SJCRH30 (cell line): ENCODE measurements around the gene RASSF4. TPM values are rescaled to one million over a fixed set of nuclear protein-coding genes. Genes with fewer than 3 reads are reported as not detected.

Experiments
- DNase-seq, 2 experiments: peaks; one replicate each; pipeline ENCODE4 v3.0.0-alpha.2; 2015 to 2020
- H3K27ac ChIP-seq: fragments of 250-450 bp; sonication (Bioruptor Pico); 2 replicates; pipeline ENCODE4 v1.5.1; 2020; ENCODE audit warnings: mild to moderate bottlenecking, moderate library complexity
- H3K27me3 ChIP-seq: fragments of 250-450 bp; sonication (Bioruptor Pico); 2 replicates; pipeline ENCODE4 v1.5.1; 2020; ENCODE audit warnings: mild to moderate bottlenecking, moderate library complexity
- H3K36me3 ChIP-seq: fragments of 250-450 bp; sonication (Bioruptor Pico); 2 replicates; pipeline ENCODE4 v1.5.1; 2020; ENCODE audit warnings: mild to moderate bottlenecking, moderate library complexity
- H3K4me1 ChIP-seq: fragments of 250-450 bp; sonication (Bioruptor Pico); 2 replicates; pipeline ENCODE4 v1.5.1; 2020; ENCODE audit warnings: mild to moderate bottlenecking, moderate library complexity
- H3K4me3 ChIP-seq: fragments of 250-450 bp; sonication (Bioruptor Pico); 2 replicates; pipeline ENCODE4 v1.5.1; 2020; ENCODE audit warnings: mild to moderate bottlenecking, moderate library complexity
- H3K9me3 ChIP-seq: fragments of 250-450 bp; sonication (Bioruptor Pico); replicated peaks from 2 replicates; pipeline ENCODE4 v1.5.1; 2020; ENCODE audit warnings: mild to moderate bottlenecking, moderate library complexity
- total RNA-seq: library from RNA; depleted of rRNA; stranded (reverse); fragments of >200 nt; shearing (Covaris generic); gene quantifications from 2 replicates; pipeline ENCODE4 v1.2.3, GENCODE V29; 2014

RASSF4 gene
- total RNA-seq, 1 experiment from 2014 or later = 22.0 TPM

- Histone ChIP-seq H3K9me3 (no peaks in the 10 kb centered on the region), H3K27me3 (no peaks in the 10 kb centered on the region), H3K4me3 (no peak overlapping the region), H3K27ac (no peak overlapping the region), H3K36me3 (no peaks in the 10 kb centered on the region), H3K4me1 (no peaks in the 10 kb centered on the region)
- DNase-seq = no peak
These were observed 36.0 kb upstream of the RASSF4 start for GRCh38 chr10:44923611-44924010.

DNA sequence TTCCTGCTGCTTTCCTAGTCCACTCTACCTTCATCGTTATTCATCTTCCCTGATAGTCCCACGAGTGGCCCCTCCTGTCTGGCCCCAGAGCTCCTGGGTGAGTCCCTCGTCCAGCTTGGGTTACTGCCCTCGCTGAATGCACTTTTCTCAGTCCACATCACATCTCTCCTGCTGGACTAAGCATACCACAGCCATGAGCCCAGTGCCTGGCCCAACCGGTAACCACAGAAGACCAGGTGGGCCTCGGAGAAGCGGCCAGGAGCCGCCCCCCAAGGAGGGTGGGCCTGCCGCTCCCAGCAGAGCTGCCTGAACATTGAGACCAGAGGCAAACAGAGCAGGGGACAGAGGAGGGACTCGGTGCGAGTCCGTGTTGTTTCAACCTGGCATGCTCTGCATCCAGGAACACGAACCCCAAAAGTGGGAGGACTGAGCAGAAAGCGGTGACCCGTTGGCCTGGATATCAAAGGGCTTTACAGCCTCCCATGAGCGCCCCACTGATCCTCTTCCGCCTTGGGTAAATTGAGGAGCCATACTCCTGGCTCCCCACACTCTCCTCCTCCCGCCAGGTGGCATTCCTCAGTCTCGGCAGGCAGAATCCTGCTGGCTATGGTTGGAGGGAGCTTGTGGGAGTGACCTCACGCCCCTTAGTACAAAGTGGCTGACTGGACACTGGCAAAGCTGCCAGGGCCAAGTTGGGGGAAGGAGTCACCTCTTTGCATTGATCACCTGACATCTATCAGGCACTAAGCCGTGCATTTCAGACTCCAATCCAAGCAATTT lies 35.2 kb upstream of the RASSF4 start:
- Histone ChIP-seq H3K9me3 (no peaks in the 10 kb centered on the region), H3K27me3 (no peaks in the 10 kb centered on the region), H3K27ac (no peak overlapping the region), H3K36me3 (no peaks in the 10 kb centered on the region), H3K4me3 (no peak overlapping the region), H3K4me1 (no peaks in the 10 kb centered on the region)
- DNase-seq = no peak

DNA sequence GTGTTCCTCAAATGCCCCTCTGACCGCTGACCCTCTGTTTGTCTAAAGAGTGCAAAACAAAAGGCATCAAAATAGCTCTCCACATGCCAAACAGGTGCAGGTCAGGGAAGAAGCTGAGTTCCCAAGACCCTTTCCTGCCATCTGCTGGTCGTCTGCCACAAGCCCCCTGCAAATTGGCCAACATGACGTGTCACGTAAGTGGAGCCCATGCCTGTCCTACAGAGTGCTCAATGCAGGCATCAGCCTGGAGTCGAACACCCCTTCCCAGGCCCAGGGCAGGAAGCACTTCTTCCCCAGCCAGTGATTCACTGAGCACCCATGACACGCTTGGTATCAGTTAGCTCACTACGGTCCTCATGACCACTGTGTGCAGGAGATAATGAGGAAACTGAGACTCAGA lies 34.4 kb upstream of the RASSF4 start:
- Histone ChIP-seq H3K27me3 (no peaks in the 10 kb centered on the region), H3K4me1 (no peaks in the 10 kb centered on the region), H3K36me3 (no peaks in the 10 kb centered on the region), H3K4me3 (no peak overlapping the region), H3K9me3 (no peaks in the 10 kb centered on the region), H3K27ac (no peak overlapping the region)
- DNase-seq = peak; percentile 51 to 73

DNA sequence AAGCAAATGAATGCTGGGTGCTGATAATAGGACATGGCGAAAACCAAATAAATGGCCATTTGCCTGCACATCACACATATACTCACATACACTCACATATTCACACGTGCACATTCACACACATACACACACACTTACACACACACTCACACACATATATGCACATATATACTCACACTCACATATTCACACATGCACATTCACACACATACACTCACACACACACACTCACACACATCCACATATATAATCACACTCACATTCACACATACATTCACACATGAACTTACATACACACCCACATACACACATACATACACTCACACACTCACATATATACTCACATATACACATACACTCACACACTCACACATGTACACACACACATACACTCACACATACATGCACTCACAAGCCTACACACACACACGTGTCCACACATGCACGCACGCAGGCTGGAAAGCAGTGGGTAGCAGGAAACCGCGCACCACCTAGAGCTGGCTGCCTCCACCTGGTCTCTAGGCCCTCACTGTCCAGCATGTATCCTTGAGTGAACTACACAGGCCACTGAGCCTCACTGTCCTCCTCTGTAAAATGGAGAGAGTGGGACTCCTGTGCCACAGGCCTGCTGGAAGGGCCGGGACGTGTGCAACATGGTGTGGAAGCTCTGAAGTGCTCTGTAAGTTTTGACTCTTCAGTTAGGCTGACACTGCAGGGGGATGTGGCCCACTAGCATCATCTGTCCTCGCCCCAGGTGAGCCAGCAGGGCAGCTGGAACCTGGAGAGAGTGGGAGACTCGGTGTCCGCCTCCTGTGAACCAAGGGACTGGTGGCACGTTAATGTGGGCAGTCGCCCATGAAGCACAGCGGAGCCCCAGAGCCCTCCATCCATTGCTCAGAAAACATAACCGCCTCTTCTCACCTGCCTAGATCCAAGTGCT lies 33.5 kb upstream of the RASSF4 start:
- no peaks in the 10 kb centered on the region for H3K27me3 ChIP-seq
- no peaks in the 10 kb centered on the region for H3K36me3 ChIP-seq
- no peak for DNase-seq
- H3K4me3 ChIP-seq = no peak overlapping the region
- no peaks in the 10 kb centered on the region for H3K4me1 ChIP-seq
- H3K27ac ChIP-seq = no peak overlapping the region
- H3K9me3 ChIP-seq = no peaks in the 10 kb centered on the region

DNA sequence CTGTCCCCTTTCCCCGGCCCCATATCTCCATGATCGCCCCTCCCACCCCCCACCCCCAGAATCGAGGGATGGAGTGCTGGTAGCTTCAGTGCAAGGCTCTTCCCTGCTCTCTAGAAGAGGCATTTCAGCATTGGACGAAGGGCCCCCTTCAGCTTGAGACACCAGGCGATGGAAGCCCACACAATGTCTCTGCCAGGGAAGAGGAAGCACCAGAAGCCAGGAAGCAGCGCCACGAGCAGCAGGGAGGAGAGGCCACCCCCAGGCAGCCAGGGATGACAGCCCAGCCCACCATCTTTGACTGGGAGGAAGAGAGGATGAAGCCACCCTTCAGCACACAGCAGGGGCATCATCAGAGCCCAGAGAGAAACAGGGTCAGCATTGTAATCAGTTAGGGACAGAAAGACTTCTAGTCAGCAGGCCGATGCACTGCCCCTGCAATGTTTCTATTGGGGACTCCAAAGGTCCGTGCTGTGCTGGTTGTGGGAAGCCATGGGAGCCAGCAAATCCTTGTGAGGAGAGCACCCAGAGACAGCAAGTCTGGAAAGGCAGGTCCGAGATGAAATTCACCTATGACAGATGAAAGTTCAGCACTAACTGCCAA lies 32.8 kb upstream of the RASSF4 start:
- no peak overlapping the region for H3K27ac ChIP-seq
- H3K4me3 ChIP-seq = no peak overlapping the region
- H3K4me1 ChIP-seq = no peaks in the 10 kb centered on the region
- H3K27me3 ChIP-seq = no peaks in the 10 kb centered on the region
- H3K9me3 ChIP-seq = no peaks in the 10 kb centered on the region
- no peak for DNase-seq
- no peaks in the 10 kb centered on the region for H3K36me3 ChIP-seq

GRCh38 chr10:44927352-44927751 lies 32.2 kb upstream of the RASSF4 start:
- DNase-seq = no peak
- Histone ChIP-seq H3K27ac (no peak overlapping the region), H3K27me3 (no peaks in the 10 kb centered on the region), H3K36me3 (no peaks in the 10 kb centered on the region), H3K4me1 (no peaks in the 10 kb centered on the region), H3K9me3 (no peaks in the 10 kb centered on the region), H3K4me3 (no peak overlapping the region)

DNA sequence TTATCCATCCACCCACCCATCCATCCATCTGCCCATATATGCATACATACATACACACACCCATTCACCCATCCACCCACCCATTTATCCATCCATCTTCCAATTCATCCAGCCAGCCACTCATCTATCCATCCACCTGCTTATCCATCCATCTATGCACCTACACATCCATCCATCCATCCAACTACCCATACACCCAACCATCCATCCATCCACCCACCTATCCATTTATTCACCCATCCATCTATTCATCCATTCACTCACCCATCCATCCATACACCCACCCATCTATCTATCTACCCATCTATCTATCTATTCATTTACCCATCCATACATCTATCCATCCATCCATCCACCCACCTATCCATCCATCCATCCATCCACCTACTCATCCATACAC lies 31.1 kb upstream of the RASSF4 start:
- Histone ChIP-seq H3K27me3 (no peaks in the 10 kb centered on the region), H3K9me3 (no peaks in the 10 kb centered on the region), H3K27ac (no peak overlapping the region), H3K36me3 (no peaks in the 10 kb centered on the region), H3K4me1 (no peaks in the 10 kb centered on the region), H3K4me3 (no peak overlapping the region)
- DNase-seq = no peak

GRCh38 chr10:44929356-44930255 lies 30.0 kb upstream of the RASSF4 start:
- H3K36me3 ChIP-seq = no peaks in the 10 kb centered on the region
- DNase-seq = no peak
- H3K27ac ChIP-seq = no peak overlapping the region
- no peaks in the 10 kb centered on the region for H3K27me3 ChIP-seq
- H3K4me1 ChIP-seq = no peaks in the 10 kb centered on the region
- no peaks in the 10 kb centered on the region for H3K9me3 ChIP-seq
- no peak overlapping the region for H3K4me3 ChIP-seq

DNA sequence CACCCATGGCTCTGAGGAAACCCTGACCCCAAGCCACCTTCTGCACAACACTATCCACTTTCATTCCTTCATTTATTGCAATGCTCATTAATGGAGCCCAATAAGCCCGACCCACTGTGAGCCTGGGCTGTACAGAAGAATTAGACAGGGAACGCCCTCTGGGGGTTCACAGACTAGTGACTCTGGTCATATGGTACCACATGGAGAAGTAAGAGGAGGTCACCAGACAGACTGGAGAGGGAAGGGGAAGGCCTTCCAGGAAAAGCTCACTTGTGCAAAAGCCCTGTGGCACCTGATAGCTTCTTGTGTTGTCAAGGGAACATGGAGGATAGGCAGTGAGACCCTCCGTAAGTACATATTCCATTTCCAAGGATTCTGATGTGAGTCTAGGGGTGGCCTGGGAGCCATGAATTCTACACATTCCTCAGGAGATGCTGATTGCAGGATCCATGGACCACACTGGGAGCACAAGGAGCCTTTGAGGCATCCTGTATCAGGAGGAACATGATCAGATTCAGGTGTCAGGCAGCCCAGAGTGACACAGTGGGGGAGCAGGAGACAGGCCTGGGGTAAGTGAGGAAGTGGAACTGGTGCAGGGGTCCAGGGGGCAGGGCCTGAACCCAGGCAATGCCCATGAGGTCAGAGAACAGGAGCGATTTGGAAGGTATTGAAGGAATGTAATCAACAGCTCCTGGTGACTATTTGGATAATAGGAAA lies 28.5 kb upstream of the RASSF4 start:
- H3K27ac ChIP-seq = no peak overlapping the region
- H3K36me3 ChIP-seq = no peaks in the 10 kb centered on the region
- no peaks in the 10 kb centered on the region for H3K27me3 ChIP-seq
- no peak overlapping the region for H3K4me3 ChIP-seq
- no peak for DNase-seq
- peaks cover 9% of the 10 kb centered on the region; the same call in 1 of the 2 replicates for H3K4me1 ChIP-seq
- no peaks in the 10 kb centered on the region for H3K9me3 ChIP-seq

DNA sequence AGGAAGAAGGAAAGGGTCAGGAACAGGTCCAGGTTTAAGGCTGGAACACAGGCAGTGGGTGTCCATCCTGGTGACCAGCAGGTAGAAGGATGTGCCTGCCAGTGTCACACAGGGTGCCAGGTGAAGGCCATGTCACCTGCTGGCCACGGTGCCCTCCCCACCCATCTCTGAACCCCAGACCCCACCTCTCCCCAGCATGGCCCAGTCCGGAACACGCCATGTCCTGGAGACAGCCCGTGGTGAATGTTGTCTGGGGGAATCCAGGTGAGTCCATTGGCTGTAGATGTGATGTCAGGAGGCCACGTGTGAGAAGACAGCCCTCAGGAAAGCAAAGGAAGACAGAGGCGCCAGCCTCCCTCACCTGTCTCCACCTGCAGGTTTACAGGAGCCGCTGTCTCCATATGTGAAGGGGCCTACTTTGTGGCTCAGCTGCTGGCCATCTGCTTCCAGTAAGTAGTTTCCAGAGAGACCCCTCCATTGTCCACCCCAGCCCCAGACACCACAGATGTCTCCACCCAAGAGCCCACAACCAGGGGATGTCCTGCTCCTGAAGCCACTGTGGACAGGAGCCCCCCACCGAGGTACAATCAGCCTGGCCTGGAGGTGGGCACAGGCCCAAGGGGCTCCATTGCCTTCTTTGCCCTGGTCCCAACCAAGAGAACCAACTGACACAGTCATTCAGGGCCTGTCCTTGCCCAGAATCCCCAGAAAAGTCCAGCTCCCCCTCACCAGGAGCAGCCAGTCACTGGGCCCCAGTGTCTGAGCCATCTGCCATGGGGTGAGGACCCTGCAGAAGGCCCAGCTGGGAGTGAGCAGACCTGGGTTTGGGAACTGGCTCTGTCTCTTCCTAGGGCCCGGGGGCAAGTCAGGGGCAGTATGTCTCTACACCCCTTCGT lies 27.7 kb upstream of the RASSF4 start:
- Histone ChIP-seq H3K36me3 (no peaks in the 10 kb centered on the region), H3K4me1 (peaks cover 11% of the 10 kb centered on the region; the same call in 1 of the 2 replicates), H3K4me3 (no peak overlapping the region), H3K9me3 (no peaks in the 10 kb centered on the region), H3K27me3 (no peaks in the 10 kb centered on the region), H3K27ac (no peak overlapping the region)
- no peak for DNase-seq

- Histone ChIP-seq H3K4me1 (peaks cover 11% of the 10 kb centered on the region; the same call in 1 of the 2 replicates), H3K27ac (no peak overlapping the region), H3K27me3 (no peaks in the 10 kb centered on the region), H3K4me3 (no peak overlapping the region), H3K9me3 (no peaks in the 10 kb centered on the region), H3K36me3 (no peaks in the 10 kb centered on the region)
- DNase-seq = peak; percentile 73 to 81
These were observed 26.8 kb upstream of the RASSF4 start for GRCh38 chr10:44932517-44933450.
